Measurements from ENCODE around the gene TTLL4. TPM values are rescaled to one million over a fixed set of nuclear protein-coding genes. Genes with fewer than 3 reads are reported as not detected.
"Not testable (repeated sequence)": the region's sequence is repeated elsewhere in the genome, so short reads cannot be mapped to it uniquely, and the experiment has no call there.

The TTLL4 gene
- total RNA-seq, 1 donor = 19.9 TPM

GRCh38 chr2:218671097-218671653, 39.5 kb upstream of the TTLL4 start:
- no peak for TF ChIP-seq CTCF (IDR thresholded peaks at IDR 0.05; ENCODE audit: insufficient read depth, low read depth, low read length)
- peak; percentile 78 for DNase-seq (ENCODE audit: low read depth)
- H3K4me3 ChIP-seq (ENCODE audit: low read depth, low read length) = peak overlapping the region; percentile 86

GRCh38 chr2:218671654-218672566, 38.7 kb upstream of the TTLL4 start, which contains the start of the genes RNF25 and STK36:
RNF25 (minus strand) TSS chr2:218672002; CDS start chr2:218671970, 32 bp downstream.
STK36 (plus strand) TSS chr2:218672086; CDS start chr2:218672830, 744 bp downstream.
- DNase-seq (ENCODE audit: low read depth) = peak; percentile 90
- peak within 1 kb of the TSS; percentile 86 for H3K4me3 ChIP-seq (ENCODE audit: low read depth, low read length)
- TF ChIP-seq CTCF (IDR thresholded peaks at IDR 0.05; ENCODE audit: insufficient read depth, low read depth, low read length) = no peak

- TF ChIP-seq CTCF (IDR thresholded peaks at IDR 0.05; ENCODE audit: insufficient read depth, low read depth, low read length) = no peak
- peak; percentile 16 for DNase-seq (ENCODE audit: low read depth)
- H3K4me3 ChIP-seq (ENCODE audit: low read depth, low read length) = no peak overlapping the region
These were observed 31.5 kb upstream of the TTLL4 start for GRCh38 chr2:218679119-218679518.

GRCh38 chr2:218680061-218680460, 30.6 kb upstream of the TTLL4 start:
- no peak for TF ChIP-seq CTCF (IDR thresholded peaks at IDR 0.05; ENCODE audit: insufficient read depth, low read depth, low read length)
- H3K4me3 ChIP-seq (ENCODE audit: low read depth, low read length) = no peak overlapping the region
- no peak for DNase-seq (ENCODE audit: low read depth)

GRCh38 chr2:218687400-218688060, 23.1 kb upstream of the TTLL4 start:
- TF ChIP-seq CTCF (IDR thresholded peaks at IDR 0.05; ENCODE audit: insufficient read depth, low read depth, low read length) = peak; percentile 93
- DNase-seq (ENCODE audit: low read depth) = peak; percentile 76

GRCh38 chr2:218691234-218691633, 19.4 kb upstream of the TTLL4 start:
- DNase-seq (ENCODE audit: low read depth) = no peak
- H3K4me3 ChIP-seq (ENCODE audit: low read depth, low read length) = no peak overlapping the region
- TF ChIP-seq CTCF (IDR thresholded peaks at IDR 0.05; ENCODE audit: insufficient read depth, low read depth, low read length) = no peak

More at GRCh38 chr2:218687400-218688060, 23.1 kb upstream of the TTLL4 start:
- H3K4me3 ChIP-seq (ENCODE audit: low read depth, low read length) = not testable (repeated sequence)
